NCI-H69 (cell line): ENCODE results near the gene FAM163A.
"Not testable (repeated sequence)": the region's sequence is repeated elsewhere in the genome, so short reads cannot be mapped to it uniquely, and the experiment has no call there.

Source experiments
- DNase-seq: peaks from one replicate; lab custom pipeline; 2025; lab: John Stamatoyannopoulos, UW

FAM163A gene

GRCh38 chr1:179816196-179816960, 73.3 kb downstream of the FAM163A start:
- peak; percentile 63 for DNase-seq

DNA sequence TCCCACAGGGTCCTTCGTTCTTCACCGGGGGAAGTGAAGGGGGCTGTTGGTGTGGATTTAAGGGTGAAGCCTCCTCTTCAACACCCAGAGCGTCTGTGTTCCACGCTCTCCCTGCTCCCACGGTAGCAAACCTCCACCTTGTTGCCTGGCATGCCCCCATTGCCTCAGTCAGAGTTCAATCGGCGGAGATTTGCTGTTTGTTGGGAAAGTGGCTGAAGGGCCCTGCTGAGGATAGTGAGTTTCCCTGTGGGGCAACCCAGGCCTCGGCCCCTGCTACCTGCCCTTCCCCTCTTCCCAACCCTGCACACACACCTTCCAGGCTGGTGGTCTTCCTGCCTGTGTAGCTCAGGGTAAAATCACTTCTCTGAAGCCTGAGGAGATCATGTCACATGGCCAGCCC, 74.0 kb downstream of the FAM163A start:
- DNase-seq, result no peak

DNA sequence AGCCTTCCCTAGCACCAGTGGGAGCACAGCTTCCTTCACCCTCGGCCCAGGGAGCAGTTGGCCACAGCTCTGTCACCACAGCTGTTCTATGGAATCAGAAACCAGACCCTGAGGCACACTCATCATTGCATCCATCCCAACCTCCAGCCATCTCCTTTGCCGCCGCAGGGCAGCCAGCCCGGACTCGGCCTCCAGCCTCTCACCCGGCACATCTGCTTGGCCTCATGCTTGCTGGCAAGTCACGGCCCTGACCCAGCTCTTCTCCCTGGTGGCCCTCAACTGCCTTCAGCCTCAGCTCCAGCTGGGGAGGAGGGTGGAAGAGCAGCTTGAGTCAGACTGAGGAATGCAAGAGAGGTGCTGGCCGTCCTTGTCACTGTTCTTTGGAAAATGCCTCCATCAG, 74.7 kb downstream of the FAM163A start:
- no peak for DNase-seq

- DNase-seq, result no peak
Observed at GRCh38 chr1:179818260-179818659, 75.2 kb downstream of the FAM163A start.

DNA sequence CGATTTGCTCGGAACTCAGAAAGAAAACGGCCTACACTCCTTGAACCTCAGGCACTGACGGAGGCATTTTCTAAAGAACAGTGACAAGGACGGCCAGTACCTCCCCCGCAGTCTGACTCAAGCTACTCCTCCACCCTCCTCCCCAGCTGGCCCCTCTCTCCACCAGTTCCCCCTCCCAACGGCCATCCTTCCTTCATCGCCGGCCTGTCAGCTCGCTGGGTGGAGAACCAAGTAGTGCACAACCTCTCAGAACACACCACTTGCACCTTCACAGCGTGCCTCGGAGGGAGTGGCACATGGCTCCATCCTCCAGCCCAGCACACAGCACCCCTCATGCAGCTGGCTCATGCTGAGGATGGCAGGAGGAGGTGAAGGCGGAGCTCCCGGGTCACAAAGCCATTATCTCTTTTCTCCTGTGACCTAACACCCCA, 75.7 kb downstream of the FAM163A start:
- no peak for DNase-seq

DNA sequence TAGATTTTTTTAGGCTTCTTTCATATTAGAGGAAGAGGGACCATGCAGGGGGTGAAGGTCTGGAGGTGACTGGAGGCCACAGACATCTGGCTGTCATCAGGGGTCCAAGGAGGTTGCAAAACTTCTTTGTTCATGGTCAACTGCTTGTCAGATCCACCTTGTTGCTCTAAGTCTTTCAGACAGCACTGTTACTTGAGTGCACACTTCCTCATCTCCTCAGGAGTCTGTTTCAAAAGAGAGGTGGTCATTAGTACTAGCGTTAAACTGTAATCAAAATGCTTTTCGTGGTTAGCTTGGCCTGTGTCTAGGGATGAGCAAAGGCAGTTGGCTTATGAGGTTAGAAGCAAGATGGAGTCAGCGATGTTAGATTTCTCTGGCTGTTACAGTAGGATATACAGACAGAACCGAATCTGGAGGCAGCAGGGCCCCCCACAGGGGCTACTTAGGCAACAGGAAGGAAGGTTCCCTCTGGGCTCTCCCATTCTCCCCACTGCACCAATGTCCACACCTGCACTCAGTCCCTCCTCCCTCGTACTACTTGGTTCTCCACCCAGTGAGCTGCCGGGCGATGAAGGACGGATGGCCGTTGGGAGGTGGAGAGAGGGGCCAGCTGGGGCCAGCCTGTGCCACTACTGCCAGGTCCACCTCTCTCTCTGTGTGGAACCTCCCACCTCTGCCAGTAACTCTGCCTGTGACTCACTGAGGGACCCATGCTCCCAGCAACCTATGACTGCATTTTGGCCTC, 77.3 kb downstream of the FAM163A start:
- DNase-seq, result no peak

GRCh38 chr1:179821524-179821923, 78.4 kb downstream of the FAM163A start:
- DNase-seq, result no peak

DNA sequence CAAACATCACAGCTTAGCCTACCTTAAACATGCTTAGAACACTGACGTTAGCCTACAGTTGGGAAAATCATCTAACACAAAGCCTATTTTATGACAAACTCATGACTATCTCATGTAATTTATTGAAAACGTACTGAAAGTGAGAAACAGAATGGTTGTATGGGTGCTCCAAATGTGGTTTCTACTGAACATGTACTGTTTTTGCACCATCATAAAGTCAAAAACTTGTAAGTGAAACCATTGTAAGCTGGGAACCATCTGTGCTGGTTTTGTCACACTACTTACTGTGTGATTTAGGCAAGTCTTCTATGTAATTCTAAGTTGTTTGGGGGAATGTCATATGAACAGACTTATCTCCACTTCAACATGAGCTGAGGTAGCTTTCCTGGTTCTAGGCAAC, 79.0 kb downstream of the FAM163A start:
- DNase-seq, result no peak

- no peak for DNase-seq
Observed at GRCh38 chr1:179823693-179824092, 80.6 kb downstream of the FAM163A start.

DNA sequence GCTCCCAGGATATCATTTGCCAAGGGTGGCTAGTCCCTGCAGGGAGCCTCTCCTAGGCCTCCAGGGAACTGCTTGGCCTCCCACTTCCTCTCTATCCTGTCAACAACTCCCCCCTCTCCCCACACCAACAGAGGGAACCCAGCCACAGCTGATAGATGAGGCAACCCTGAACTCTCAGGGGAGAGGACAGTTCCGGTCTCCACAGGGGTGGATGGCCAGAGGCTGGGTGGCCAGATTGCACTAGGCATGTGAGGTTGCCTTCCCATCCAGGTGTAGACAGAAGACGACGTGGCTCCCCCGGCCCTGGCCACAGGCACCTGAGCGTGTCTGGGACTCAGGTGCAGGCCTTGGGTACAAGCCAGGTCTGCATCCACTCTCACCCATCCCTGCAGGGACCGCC, 81.2 kb downstream of the FAM163A start:
- peak; percentile 80 for DNase-seq

- DNase-seq, result no peak
Observed at GRCh38 chr1:179825206-179825605, 82.1 kb downstream of the FAM163A start.

GRCh38 chr1:179825798-179826460, 82.8 kb downstream of the FAM163A start:
- DNase-seq, result no peak

GRCh38 chr1:179826626-179827280, 83.7 kb downstream of the FAM163A start:
- DNase-seq, result no peak

DNA sequence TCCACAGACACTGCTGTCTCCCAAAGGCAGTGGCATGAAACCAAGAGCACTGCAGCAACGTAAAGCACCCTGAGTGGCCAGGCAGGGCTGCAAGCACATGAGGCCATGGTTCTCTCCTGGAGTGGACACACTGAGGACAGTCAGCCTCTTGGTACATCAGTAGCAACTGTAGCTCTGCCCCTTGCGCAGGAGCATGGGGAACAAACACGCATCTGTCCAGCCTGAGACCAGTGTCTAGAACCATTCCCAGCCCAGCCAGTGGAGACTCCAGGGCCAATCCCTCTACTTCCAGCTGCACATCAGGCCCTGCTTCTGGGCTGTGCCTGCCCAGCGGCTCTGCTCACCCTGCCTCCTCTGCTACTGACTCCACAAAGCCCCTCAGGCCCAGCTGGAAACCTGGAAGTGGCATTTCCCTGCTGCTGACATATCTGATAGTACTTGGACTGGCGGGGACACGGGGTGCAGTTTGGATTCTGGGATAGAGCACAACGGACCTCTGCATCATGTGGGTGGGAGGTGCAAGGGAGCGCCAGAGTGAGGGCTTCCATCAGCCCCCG, 85.5 kb downstream of the FAM163A start:
- no peak for DNase-seq

- DNase-seq, result peak; percentile 49
Observed at GRCh38 chr1:179831225-179831624, 88.1 kb downstream of the FAM163A start.

DNA sequence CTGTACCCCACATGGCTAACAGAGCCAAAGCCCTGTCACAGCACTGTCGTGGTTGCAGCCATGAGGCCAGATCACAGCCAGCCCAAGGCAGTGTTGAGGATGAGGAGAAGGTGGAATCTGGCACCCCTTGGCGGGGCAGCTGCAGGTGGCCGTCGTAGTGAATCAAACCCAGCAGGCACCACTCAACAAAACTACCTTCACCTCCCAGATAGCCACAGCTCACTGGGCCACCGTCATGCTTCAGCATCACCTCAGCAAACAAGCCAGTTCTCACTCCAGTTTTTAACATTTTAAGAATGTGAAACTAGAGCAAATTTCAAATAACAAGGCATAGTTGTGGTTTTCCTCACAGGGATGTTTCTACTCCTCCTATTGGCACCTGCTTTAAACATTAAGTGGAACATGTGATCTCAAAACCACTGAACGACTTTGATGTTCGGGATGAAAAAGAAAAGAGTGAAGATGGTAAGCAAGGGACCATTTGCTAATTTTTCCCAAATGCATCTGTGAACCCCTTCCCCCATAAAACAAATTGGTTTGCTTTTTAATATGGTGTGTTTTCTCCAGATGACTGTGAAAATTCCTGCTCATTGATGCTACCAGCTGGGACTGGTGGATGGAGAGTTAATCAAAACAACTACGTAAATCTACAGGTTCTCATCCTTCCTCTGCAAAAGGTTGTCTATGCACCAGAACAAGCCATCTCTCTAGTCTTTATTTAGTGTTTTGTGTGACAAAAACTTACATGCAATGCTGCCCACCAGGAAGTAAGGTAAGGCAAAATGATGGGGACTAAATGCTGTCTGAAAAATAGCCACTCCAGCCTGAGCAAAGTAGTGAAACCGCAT, 89.0 kb downstream of the FAM163A start:
- DNase-seq, result peak; percentile 23

DNA sequence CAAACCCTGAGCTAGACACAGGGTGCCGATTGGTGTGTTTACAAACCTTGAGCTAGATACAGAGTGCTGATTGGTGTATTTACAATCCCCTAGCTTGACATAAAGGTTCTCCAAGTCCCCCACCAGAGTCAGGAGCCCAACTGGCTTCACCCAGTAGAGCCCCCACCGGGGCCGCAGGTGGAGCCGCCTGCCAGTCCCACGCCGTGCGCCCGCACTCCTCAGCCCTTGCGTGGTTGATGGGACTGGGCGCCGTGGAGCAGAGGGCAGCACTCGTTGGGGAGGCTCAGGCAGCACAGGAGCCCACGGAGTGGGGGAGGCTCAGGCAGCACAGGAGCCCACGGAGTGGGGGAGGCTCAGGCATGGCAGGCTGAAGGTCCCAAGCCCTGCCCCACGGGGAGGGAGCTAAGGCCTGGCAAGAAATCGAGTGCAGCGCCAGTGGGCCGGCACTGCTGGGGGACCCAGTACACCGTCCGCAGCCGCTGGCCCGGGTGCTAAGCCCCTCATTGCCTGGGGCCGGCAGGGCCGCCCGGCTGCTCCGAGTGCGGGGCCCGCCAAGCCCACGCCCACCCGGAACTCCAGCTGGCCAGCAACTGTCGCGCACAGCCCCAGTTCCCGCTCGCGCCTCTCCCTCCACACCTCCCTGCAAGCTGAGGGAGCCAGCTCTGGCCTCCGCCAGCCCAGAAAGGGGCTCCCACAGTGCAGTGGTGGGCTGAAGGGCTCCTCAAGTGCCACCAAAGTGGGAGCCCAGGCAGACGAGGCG, 93.8 kb downstream of the FAM163A start:
- not testable (repeated sequence) for DNase-seq

DNA sequence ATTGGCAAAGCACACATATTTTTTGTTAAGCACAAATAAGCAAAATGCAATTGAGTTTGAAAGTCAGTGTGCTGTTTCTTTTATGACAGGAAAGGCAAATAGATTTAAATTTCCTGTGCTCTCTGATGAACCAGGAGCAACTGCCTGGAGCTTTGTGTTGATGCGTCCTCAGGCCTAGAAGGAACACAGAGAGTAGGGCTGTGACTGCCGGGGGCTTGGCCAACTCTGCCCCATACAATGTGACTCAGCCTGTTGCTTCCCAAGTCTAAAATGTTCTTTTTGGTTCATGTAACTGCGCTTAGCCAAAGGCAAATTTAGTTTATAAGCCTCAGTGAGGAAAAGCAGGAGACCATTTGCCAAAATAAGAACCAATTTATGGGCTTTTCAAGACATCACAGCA, 97.0 kb downstream of the FAM163A start:
- no peak for DNase-seq

- DNase-seq, result no peak
Observed at GRCh38 chr1:179848233-179848632, 105.1 kb downstream of the FAM163A start.

DNA sequence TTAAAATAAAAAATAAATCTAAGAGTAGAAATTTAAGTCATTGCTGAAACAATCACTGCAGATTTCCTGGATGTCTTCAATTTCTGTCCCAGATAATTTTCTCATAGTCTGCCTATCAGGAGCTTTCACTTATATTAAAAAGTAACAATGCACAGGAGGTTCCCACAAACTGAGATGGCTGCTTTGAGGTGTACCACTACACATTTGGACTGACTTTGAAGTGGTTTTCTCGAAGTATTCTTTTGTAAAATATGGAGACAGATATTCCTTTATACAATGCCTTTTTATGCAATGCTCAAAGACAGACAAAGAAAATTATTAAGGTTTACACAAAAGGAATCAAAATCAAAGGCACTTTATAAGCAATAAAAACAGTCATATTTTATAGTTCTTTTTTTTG, 110.0 kb downstream of the FAM163A start:
- DNase-seq, result no peak
